NT2/D1 (cell line): ENCODE results near the gene SDK1.

Experiments used
- SUZ12 ChIP-seq: IDR thresholded peaks from 2 replicates; pipeline ENCODE4 v1.6.1; 2011; ENCODE audit not compliant: insufficient read length, insufficient read depth; ENCODE audit errors: extremely low read depth
- ZNF274 ChIP-seq: IDR thresholded peaks from 2 replicates; pipeline ENCODE4 v1.6.1; 2011; ENCODE audit warnings: mild to moderate bottlenecking, low read depth, low read length

DNA sequence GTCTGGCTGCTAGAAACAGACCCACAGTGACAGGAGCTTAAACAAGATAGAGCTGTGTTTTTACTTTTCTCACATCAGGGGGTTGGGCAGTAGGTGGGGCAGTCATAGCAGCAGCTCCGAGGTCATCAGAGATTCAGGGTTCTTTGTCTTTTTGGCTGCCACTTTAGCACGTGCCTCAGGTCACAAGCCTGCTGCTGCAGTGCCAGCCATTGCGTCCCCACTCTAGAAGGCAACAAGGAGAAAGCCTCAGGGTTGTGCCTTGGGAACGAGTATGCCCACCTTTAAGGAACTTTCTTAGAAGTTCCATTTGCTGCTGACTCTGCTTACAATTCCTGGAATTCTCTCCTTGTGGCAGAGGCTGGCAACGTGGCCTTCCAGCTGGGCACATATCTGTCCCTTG is 720.4 kb downstream of the SDK1 start:
- no peak for TF ChIP-seq ZNF274
- TF ChIP-seq SUZ12: no peak
